BJ (cell line): ENCODE results near the gene FOXP1. TPM values are rescaled to one million over a fixed set of nuclear protein-coding genes. Genes with fewer than 3 reads are reported as not detected.

Experiments
- CTCF ChIA-PET: fragments of 350-600 bp; formaldehyde crosslinking; extraction: SDS; loops from one replicate; lab custom pipeline; 2021; ENCODE audit warnings: antibody characterized with exemption, inconsistent platforms; lab: Yijun Ruan, JAX
- POLR2A ChIA-PET: fragments of 300-600 bp; sonication (Branson Sonifier 250); formaldehyde crosslinking; extraction: SDS; loops from one replicate; lab custom pipeline; 2021; ENCODE audit warnings: antibody characterized with exemption; lab: Charles Lee
- DNase-seq: peaks from one replicate; pipeline ENCODE4 v3.0.0-alpha.2; 2011; ENCODE audit warnings: low read depth
- H3K27me3 ChIP-seq: 2 replicates; pipeline ENCODE4 v1.6.0; 2011; ENCODE audit warnings: low read length; ENCODE audit not compliant: control insufficient read depth, insufficient read depth
- H3K36me3 ChIP-seq: 2 replicates; pipeline ENCODE4 v1.5.1; 2011; ENCODE audit warnings: low read length; ENCODE audit not compliant: control insufficient read depth, insufficient read depth
- H3K4me3 ChIP-seq: 2 replicates; pipeline ENCODE4 v1.5.1; 2011; ENCODE audit warnings: low read depth, mild to moderate bottlenecking, control low read depth, low read length
- polyA plus RNA-seq: library from polyadenylated mRNA; depleted of rRNA; stranded (reverse); fragments of >200 nt; gene quantifications from 2 replicates; pipeline ENCODE4 v1.2.3, GENCODE V29; 2011
- TF ChIP-seq, protein P1 (sequence below): IDR thresholded peaks from 2 replicates; pipeline ENCODE4 v1.5.1; 2011; ENCODE audit warnings: low read depth, mild to moderate bottlenecking, control low read depth, inconsistent platforms, low read length, moderate library complexity; ENCODE audit not compliant: insufficient read depth

FOXP1 gene
- polyA plus RNA-seq, 1 experiment = 37.0 TPM

DNA sequence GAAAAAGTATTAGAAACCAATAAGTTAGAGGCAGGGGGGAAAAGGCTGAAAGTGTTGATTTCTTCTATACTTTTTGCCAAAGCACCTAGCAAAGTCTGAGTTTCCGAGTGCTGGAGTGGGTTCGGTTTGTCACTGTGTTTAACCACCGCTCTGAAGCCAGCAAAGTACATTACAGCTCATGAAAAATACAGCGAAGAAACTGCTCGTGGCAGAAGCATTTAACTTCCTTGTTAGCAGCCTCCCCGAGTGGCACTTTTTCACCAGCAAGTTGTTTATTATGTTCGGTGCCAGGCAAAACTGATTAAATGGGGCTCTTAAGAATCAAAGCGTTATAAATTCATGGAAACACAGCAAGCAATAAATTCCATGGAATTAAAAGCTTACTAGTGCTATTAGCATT, 313.6 kb downstream of the FOXP1 start:
- POLR2A ChIA-PET = no interaction called here
- Histone ChIP-seq H3K36me3 (no peaks in the 10 kb centered on the region), H3K4me3 (no peak overlapping the region), H3K27me3 (no peaks in the 10 kb centered on the region)
- TF ChIP-seq, protein P1, sequence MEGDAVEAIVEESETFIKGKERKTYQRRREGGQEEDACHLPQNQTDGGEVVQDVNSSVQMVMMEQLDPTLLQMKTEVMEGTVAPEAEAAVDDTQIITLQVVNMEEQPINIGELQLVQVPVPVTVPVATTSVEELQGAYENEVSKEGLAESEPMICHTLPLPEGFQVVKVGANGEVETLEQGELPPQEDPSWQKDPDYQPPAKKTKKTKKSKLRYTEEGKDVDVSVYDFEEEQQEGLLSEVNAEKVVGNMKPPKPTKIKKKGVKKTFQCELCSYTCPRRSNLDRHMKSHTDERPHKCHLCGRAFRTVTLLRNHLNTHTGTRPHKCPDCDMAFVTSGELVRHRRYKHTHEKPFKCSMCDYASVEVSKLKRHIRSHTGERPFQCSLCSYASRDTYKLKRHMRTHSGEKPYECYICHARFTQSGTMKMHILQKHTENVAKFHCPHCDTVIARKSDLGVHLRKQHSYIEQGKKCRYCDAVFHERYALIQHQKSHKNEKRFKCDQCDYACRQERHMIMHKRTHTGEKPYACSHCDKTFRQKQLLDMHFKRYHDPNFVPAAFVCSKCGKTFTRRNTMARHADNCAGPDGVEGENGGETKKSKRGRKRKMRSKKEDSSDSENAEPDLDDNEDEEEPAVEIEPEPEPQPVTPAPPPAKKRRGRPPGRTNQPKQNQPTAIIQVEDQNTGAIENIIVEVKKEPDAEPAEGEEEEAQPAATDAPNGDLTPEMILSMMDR = no peak
- CTCF ChIA-PET = no interaction called here
- DNase-seq = no peak

DNA sequence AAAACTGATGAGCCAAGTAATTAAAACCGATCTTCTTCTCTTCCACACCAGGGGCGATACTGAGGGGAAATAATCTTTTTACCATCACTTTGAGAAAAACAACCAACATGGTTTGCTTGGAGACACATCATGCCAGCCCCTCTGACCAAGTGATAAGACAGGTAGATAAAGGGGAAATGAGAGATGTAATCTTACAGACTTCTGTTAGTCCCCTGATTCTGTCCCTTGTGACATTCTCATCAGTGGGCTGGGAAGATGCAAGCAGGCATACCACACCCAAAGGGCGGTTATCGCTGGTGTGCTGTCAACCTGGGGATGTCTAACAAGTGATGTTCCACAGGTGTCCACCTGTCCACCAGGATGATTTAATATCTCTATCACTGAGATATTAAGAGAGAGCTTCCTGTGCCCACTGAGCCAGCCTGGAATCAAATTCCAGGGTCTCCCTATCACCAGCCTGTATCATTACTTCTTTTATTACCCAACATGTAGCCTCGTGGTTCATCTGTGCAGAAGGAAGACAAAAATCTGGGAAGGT, 315.0 kb downstream of the FOXP1 start:
- DNase-seq = no peak
- H3K4me3 ChIP-seq = no peak overlapping the region
- TF ChIP-seq, protein P1 = no peak
- H3K27me3 ChIP-seq = no peaks in the 10 kb centered on the region
- no peaks in the 10 kb centered on the region for H3K36me3 ChIP-seq
- POLR2A ChIA-PET = no interaction called here
- CTCF ChIA-PET = no interaction called here

DNA sequence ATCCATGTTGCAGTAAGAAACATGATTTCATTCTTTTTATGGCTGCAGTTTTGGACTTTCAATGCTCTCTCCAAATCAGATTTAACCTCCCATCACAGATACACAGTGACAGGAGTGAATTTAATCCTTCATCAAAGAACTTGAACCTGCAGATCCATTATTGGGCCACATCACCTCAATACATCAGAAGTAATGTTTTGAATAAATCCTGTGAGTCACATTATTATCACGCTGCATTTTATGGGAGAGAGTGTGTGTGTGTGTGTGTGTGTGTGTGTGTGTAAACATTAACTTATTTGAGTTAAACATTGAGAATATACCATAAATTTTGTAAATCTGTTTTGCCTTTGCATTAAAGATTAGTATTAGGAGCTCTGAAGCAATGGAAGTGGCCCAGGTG, 316.7 kb downstream of the FOXP1 start:
- ChIA-PET POLR2A (interaction anchor here (0.6 kb wide), 1 partner anchor 1102 kb away, joined by 3 read pairs; no protein-coding TSS in a partner anchor), CTCF (no interaction called here)
- TF ChIP-seq, protein P1 = no peak
- H3K36me3 ChIP-seq = no peaks in the 10 kb centered on the region
- no peak for DNase-seq
- no peak overlapping the region for H3K4me3 ChIP-seq
- H3K27me3 ChIP-seq = no peaks in the 10 kb centered on the region

DNA sequence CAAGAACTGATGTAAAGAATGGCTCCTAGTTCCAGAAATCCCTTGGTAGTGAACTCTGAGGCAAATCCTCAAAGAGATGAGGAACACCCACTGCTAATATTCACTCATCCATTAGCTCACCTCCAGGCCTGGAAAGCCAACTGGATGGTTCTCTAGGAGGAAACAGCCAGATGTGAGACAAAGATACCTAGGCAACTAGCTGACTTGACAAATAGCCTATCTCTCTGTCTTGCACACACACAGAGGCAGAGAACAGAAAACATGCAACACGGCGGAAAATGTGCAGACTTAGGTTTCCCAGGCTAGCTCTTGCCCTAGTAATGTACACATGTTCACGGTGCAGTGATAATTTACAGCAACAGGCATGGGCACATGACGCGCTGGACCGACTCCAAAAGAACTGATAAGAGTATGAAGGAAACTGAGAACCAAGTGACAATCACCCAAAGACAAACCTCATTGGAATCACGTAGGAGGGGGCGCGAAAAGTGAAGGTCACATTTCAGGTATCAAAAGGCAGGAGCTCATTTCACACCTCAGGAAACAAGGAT, 318.1 kb downstream of the FOXP1 start:
- TF ChIP-seq, protein P1 = no peak
- H3K4me3 ChIP-seq = no peak overlapping the region
- CTCF ChIA-PET = no interaction called here
- H3K27me3 ChIP-seq = no peaks in the 10 kb centered on the region
- H3K36me3 ChIP-seq = no peaks in the 10 kb centered on the region
- DNase-seq = no peak
- POLR2A ChIA-PET = no interaction called here

DNA sequence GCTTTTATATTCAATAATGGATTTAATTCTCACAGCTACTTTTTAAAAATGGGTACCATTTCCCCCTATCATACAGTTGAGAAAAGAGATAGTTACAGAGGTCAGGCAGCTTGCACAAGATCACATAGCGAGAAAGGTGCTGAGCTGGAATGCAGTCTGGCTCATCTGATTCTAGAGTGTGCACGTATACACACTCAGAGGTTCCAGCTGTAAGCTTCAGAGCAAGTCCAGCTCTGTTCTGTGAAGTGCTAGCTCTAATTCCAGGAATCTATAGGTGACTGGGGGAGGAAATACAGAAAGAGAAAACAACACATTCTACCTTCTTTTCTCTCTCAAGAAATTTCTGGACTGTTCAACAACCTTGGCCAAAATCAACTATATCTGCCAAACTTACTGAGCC, 318.7 kb downstream of the FOXP1 start:
- Histone ChIP-seq H3K4me3 (no peak overlapping the region), H3K27me3 (no peaks in the 10 kb centered on the region), H3K36me3 (no peaks in the 10 kb centered on the region)
- POLR2A ChIA-PET = no interaction called here
- CTCF ChIA-PET = no interaction called here
- TF ChIP-seq, protein P1 = no peak
- no peak for DNase-seq
